MM.1S (cell line): ENCODE data around the gene P4HA1.

ENCODE experiments used
- DNase-seq: peaks from one replicate; pipeline ENCODE4 v3.0.0-alpha.2; 2015
- H2AFZ ChIP-seq: fragments of 300-600 bp; sonication (generic); 2 replicates; pipeline ENCODE4 v1.6.0; 2016; ENCODE audit warnings: antibody characterized with exemption, low read length
- H3F3A ChIP-seq: fragments of 300-600 bp; sonication (generic); 2 replicates; pipeline ENCODE4 v1.6.1; 2016; ENCODE audit warnings: mild to moderate bottlenecking, antibody characterized with exemption, low read length, moderate library complexity, mixed read lengths; ENCODE audit not compliant: insufficient read depth
- H3K27ac ChIP-seq: fragments of 300-600 bp; sonication (generic); 2 replicates; pipeline ENCODE4 v1.5.1; 2016; ENCODE audit warnings: mild to moderate bottlenecking, low read length
- H3K27me3 ChIP-seq: fragments of 300-600 bp; sonication (generic); replicated peaks from 2 replicates; pipeline ENCODE4 v1.6.0; 2016; ENCODE audit warnings: low read length; ENCODE audit not compliant: insufficient read depth
- H3K36me3 ChIP-seq: fragments of 300-600 bp; sonication (generic); replicated peaks from 2 replicates; pipeline ENCODE4 v1.6.1; 2016; ENCODE audit warnings: mild to moderate bottlenecking, low read length, mixed read lengths; ENCODE audit not compliant: insufficient read depth
- H3K4me1 ChIP-seq: fragments of 300-600 bp; sonication (generic); 2 replicates; pipeline ENCODE4 v1.6.1; 2016; ENCODE audit warnings: low read length, mixed read lengths
- H3K4me2 ChIP-seq: fragments of 300-600 bp; sonication (generic); 2 replicates; pipeline ENCODE4 v1.6.0; 2016; ENCODE audit warnings: low read depth, low read length
- H3K4me3 ChIP-seq: fragments of 300-600 bp; sonication (generic); 2 replicates; pipeline ENCODE4 v1.5.1; 2016; ENCODE audit warnings: low read length, mixed read lengths
- H3K79me2 ChIP-seq: fragments of 300-600 bp; sonication (generic); 2 replicates; pipeline ENCODE4 v1.6.1; 2016; ENCODE audit warnings: mixed run types, low read length, mixed read lengths
- H3K9ac ChIP-seq: fragments of 300-600 bp; sonication (generic); 2 replicates; pipeline ENCODE4 v1.6.1; 2016; ENCODE audit warnings: low read length, mixed read lengths
- H3K9me2 ChIP-seq: fragments of 300-600 bp; sonication (generic); replicated peaks from 2 replicates; pipeline ENCODE4 v1.6.1; 2016; ENCODE audit warnings: mild to moderate bottlenecking, low read length, mixed read lengths; ENCODE audit not compliant: insufficient read depth
- H3K9me3 ChIP-seq: fragments of 300-600 bp; sonication (generic); replicated peaks from 2 replicates; pipeline ENCODE4 v1.6.1; 2016; ENCODE audit warnings: mild to moderate bottlenecking, low read length, mixed read lengths; ENCODE audit not compliant: insufficient read depth
- H4K20me1 ChIP-seq: fragments of 300-600 bp; sonication (generic); 2 replicates; pipeline ENCODE4 v1.6.1; 2016; ENCODE audit warnings: mild to moderate bottlenecking, low read length, moderate library complexity, mixed read lengths; ENCODE audit not compliant: insufficient read depth
- EZH2 ChIP-seq: fragments of 300-600 bp; sonication (generic); optimal IDR thresholded peaks from 2 replicates; pipeline ENCODE3; 2017; ENCODE audit warnings: low read depth, mild to moderate bottlenecking, antibody characterized with exemption, low read length, mixed read lengths
- EZH2phosphoT487 ChIP-seq: fragments of 300-600 bp; sonication (generic); IDR thresholded peaks from 2 replicates; pipeline ENCODE4 v1.6.1; 2018; ENCODE audit warnings: antibody characterized with exemption, low read length
- TF ChIP-seq, protein P1 (sequence below): fragments of 300-600 bp; sonication (generic); IDR thresholded peaks from 2 replicates; pipeline ENCODE4 v1.5.1; 2016; ENCODE audit warnings: antibody characterized with exemption, low read length, mixed read lengths

P4HA1 gene

DNA sequence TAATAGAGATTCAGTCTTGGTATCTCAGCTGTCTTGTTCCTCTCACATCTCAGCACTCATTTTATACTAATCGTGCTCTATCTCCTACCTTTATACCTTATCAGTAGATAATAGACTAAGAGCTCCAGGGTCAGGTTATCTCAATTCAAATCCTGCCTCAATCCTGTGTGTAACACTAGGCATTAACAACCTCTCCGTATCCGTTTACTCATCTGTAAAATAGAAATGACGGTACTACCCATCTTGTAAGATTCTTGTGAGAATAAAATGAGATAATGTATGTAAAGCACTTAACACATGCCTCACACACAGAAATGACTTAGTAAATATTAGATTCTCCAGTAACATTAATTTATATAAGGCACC lies 622 bp upstream of the P4HA1 start:
- H3K36me3 ChIP-seq, result no peaks in the 10 kb centered on the region
- H3K27ac ChIP-seq, result peak overlapping the region; percentile 82; the same call in 1 of the 2 replicates
- H3K9me3 ChIP-seq, result no peaks in the 10 kb centered on the region
- H3K9me2 ChIP-seq, result no peaks in the 10 kb centered on the region
- peak overlapping the region; percentile 97 for H3K4me3 ChIP-seq
- no peaks in the 10 kb centered on the region for H4K20me1 ChIP-seq
- H3F3A ChIP-seq, result peaks cover 17% of the 10 kb centered on the region
- peaks cover 14% of the 10 kb centered on the region for H3K4me1 ChIP-seq
- H3K9ac ChIP-seq, result peak overlapping the region; percentile 82; the same call in 1 of the 2 replicates
- no peak for DNase-seq
- no peaks in the 10 kb centered on the region for H3K27me3 ChIP-seq
- no peak for TF ChIP-seq EZH2
- TF ChIP-seq, protein P1, sequence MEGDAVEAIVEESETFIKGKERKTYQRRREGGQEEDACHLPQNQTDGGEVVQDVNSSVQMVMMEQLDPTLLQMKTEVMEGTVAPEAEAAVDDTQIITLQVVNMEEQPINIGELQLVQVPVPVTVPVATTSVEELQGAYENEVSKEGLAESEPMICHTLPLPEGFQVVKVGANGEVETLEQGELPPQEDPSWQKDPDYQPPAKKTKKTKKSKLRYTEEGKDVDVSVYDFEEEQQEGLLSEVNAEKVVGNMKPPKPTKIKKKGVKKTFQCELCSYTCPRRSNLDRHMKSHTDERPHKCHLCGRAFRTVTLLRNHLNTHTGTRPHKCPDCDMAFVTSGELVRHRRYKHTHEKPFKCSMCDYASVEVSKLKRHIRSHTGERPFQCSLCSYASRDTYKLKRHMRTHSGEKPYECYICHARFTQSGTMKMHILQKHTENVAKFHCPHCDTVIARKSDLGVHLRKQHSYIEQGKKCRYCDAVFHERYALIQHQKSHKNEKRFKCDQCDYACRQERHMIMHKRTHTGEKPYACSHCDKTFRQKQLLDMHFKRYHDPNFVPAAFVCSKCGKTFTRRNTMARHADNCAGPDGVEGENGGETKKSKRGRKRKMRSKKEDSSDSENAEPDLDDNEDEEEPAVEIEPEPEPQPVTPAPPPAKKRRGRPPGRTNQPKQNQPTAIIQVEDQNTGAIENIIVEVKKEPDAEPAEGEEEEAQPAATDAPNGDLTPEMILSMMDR, result no peak
- no peak for TF ChIP-seq EZH2phosphoT487
- H3K4me2 ChIP-seq, result peak overlapping the region; percentile 85; the same call in 1 of the 2 replicates
- H3K79me2 ChIP-seq, result peaks cover 33% of the 10 kb centered on the region
- peak overlapping the region; percentile 86 for H2AFZ ChIP-seq

GRCh38 chr10:73096041-73096448 lies 621 bp downstream of the P4HA1 start:
- no peaks in the 10 kb centered on the region for H3K9me3 ChIP-seq
- H3K4me2 ChIP-seq, result peak overlapping the region; percentile 85
- H3K9me2 ChIP-seq, result no peaks in the 10 kb centered on the region
- peaks cover 43% of the 10 kb centered on the region for H3K79me2 ChIP-seq
- H3K9ac ChIP-seq, result peak overlapping the region; percentile 82
- H3K27ac ChIP-seq, result peak overlapping the region; percentile 82
- DNase-seq, result peak; percentile 84
- H3K4me1 ChIP-seq, result peaks cover 14% of the 10 kb centered on the region
- TF ChIP-seq EZH2phosphoT487 (no peak), EZH2 (no peak)
- TF ChIP-seq, protein P1, result no peak
- H2AFZ ChIP-seq, result peak overlapping the region; percentile 95
- H4K20me1 ChIP-seq, result no peaks in the 10 kb centered on the region
- H3K4me3 ChIP-seq, result peak overlapping the region; percentile 97
- H3K27me3 ChIP-seq, result no peaks in the 10 kb centered on the region
- H3K36me3 ChIP-seq, result no peaks in the 10 kb centered on the region
- H3F3A ChIP-seq, result peaks cover 17% of the 10 kb centered on the region

DNA sequence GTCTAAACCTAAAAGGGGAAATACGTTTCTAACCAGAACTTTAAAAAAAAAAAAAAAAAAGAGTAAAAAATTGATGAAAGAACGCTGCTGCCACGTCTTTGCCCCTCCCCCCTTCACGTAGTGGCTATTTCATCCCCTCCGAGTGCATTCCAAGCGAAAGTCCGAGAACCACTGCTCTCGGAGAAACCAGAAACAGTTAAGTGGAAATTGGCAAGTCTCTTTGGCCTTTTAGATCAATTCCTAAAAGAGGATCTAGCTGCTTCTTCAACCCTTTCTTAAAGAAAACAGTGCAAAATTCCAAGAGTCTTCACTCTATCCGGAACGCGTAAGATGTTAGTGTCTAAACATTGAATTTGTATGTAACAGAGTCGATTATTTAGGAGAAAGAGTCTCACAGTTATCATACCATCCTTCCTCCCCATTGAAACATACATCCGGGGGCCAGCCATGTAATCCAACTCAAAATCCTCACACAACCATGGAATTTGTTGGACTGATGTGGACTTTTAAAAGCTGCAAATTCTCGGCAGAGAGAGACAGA lies 1.1 kb downstream of the P4HA1 start:
- H3K27me3 ChIP-seq, result no peaks in the 10 kb centered on the region
- H3K9me2 ChIP-seq, result no peaks in the 10 kb centered on the region
- peaks cover 14% of the 10 kb centered on the region for H3K4me1 ChIP-seq
- H3K9me3 ChIP-seq, result no peaks in the 10 kb centered on the region
- TF ChIP-seq EZH2phosphoT487 (no peak), EZH2 (no peak)
- TF ChIP-seq, protein P1, result no peak
- peaks cover 44% of the 10 kb centered on the region for H3K79me2 ChIP-seq
- H3K4me3 ChIP-seq, result peak overlapping the region; percentile 97
- H3F3A ChIP-seq, result peaks cover 17% of the 10 kb centered on the region
- H3K9ac ChIP-seq, result peak overlapping the region; percentile 82
- H2AFZ ChIP-seq, result peak overlapping the region; percentile 95
- H3K27ac ChIP-seq, result peak overlapping the region; percentile 82
- peak overlapping the region; percentile 85 for H3K4me2 ChIP-seq
- no peaks in the 10 kb centered on the region for H3K36me3 ChIP-seq
- DNase-seq, result peak; percentile 40
- no peaks in the 10 kb centered on the region for H4K20me1 ChIP-seq
